GM23248 (cell line): ENCODE results near the gene PPP1R12B. TPM values are rescaled to one million over a fixed set of nuclear protein-coding genes. Genes with fewer than 3 reads are reported as not detected.
"Not testable (repeated sequence)": the region's sequence is repeated elsewhere in the genome, so short reads cannot be mapped to it uniquely, and the experiment has no call there.

ENCODE experiments used
- DNase-seq: peaks from one replicate; pipeline ENCODE4 v3.0.0-alpha.2; 2015
- H2AFZ ChIP-seq: fragments of 200-600 bp; sonication (generic); 2 replicates; pipeline ENCODE4 v1.6.1; 2016; ENCODE audit warnings: antibody characterized with exemption
- H3F3A ChIP-seq: fragments of 200-600 bp; sonication (generic); 2 replicates; pipeline ENCODE4 v1.6.1; 2016; ENCODE audit warnings: mild to moderate bottlenecking, antibody characterized with exemption, mixed run types; ENCODE audit not compliant: insufficient read depth
- H3K27ac ChIP-seq: fragments of 200-600 bp; sonication (generic); 2 replicates; pipeline ENCODE4 v1.5.1; 2016; ENCODE audit warnings: mild to moderate bottlenecking
- H3K27me3 ChIP-seq: fragments of 200-600 bp; sonication (generic); replicated peaks from 2 replicates; pipeline ENCODE4 v1.6.1; 2016; ENCODE audit warnings: mild to moderate bottlenecking; ENCODE audit not compliant: insufficient read depth
- H3K36me3 ChIP-seq: fragments of 200-600 bp; sonication (generic); 2 replicates; pipeline ENCODE4 v1.6.1; 2016; ENCODE audit warnings: low read depth, mild to moderate bottlenecking
- H3K4me1 ChIP-seq: fragments of 200-600 bp; sonication (generic); 2 replicates; pipeline ENCODE4 v1.6.1; 2016; ENCODE audit warnings: mild to moderate bottlenecking; ENCODE audit not compliant: insufficient read depth
- H3K4me2 ChIP-seq: fragments of 200-600 bp; sonication (generic); one replicate; pipeline ENCODE4 v1.6.1; 2016; ENCODE audit warnings: mild to moderate bottlenecking; ENCODE audit not compliant: unreplicated experiment
- H3K4me3 ChIP-seq: fragments of 200-600 bp; sonication (generic); 2 replicates; pipeline ENCODE4 v1.5.1; 2016; ENCODE audit warnings: mild to moderate bottlenecking
- H3K79me2 ChIP-seq: fragments of 200-600 bp; sonication (generic); 2 replicates; pipeline ENCODE4 v1.6.1; 2016; ENCODE audit warnings: mild to moderate bottlenecking; ENCODE audit not compliant: insufficient read depth
- H3K9ac ChIP-seq: fragments of 200-600 bp; sonication (generic); 2 replicates; pipeline ENCODE4 v1.6.1; 2016; ENCODE audit warnings: mild to moderate bottlenecking
- H3K9me2 ChIP-seq: fragments of 200-600 bp; sonication (generic); 2 replicates; pipeline ENCODE4 v1.6.1; 2016; ENCODE audit warnings: mixed run types, mild to moderate bottlenecking, moderate library complexity; ENCODE audit not compliant: insufficient read depth
- H3K9me3 ChIP-seq: fragments of 200-600 bp; sonication (generic); one replicate; pipeline ENCODE4 v1.6.1; 2017; ENCODE audit warnings: low read depth
- H4K20me1 ChIP-seq: fragments of 200-600 bp; sonication (generic); 2 replicates; pipeline ENCODE4 v1.6.0; 2016; ENCODE audit not compliant: insufficient read depth
- EZH2 ChIP-seq: fragments of 200-600 bp; sonication (generic); IDR thresholded peaks from 2 replicates; pipeline ENCODE4 v1.6.1; 2018; ENCODE audit warnings: antibody characterized with exemption, mild to moderate bottlenecking; ENCODE audit not compliant: insufficient read depth, poor library complexity, severe bottlenecking
- EZH2phosphoT487 ChIP-seq: fragments of 200-600 bp; sonication (generic); IDR thresholded peaks from 2 replicates; pipeline ENCODE4 v1.6.1; 2018; ENCODE audit warnings: antibody characterized with exemption, moderate library complexity, mild to moderate bottlenecking, low read depth; ENCODE audit not compliant: insufficient read depth
- WGBS, 2 experiments: methylation state at CpG; one replicate each; pipeline ENCODE4 v1.1.6; 2015 to 2017; ENCODE audit warnings: low lambda C conversion rate in 2 of 2, low coverage in 1 of 2; ENCODE audit errors: missing lambda C conversion rate in 2 of 2; 5-methylcytosine and 5-hydroxymethylcytosine counted together
- in situ Hi-C: fragments of 300-500 bp; cut with MboI; formaldehyde crosslinking; loops from 2 replicates; pipeline ENCODE4 v1.15.0; 2020
- polyA plus RNA-seq: library from polyadenylated mRNA; unstranded; fragments of >200 nt; fragmentation: Nextera tagmentation; extraction: Ambion mirVana; gene quantifications from 2 replicates; pipeline ENCODE4 v1.2.1, GENCODE V29; 2016
- total RNA-seq: library from RNA; depleted of rRNA; stranded (reverse); fragments of >200 nt; shearing (Covaris generic); gene quantifications from 2 replicates; pipeline ENCODE4 v1.2.3, GENCODE V29; 2014

Gene PPP1R12B
- total and polyA plus RNA-seq, 2 experiments from 2014 or later = 3.6 to 14.6 TPM

GRCh38 chr1:202624781-202625108, 276.2 kb downstream of the PPP1R12B start:
- in situ Hi-C loops = no loop called here
- no peaks in the 10 kb centered on the region for H3K27me3 ChIP-seq
- H3K4me3 ChIP-seq = no peak overlapping the region
- H3K36me3 ChIP-seq = no peaks in the 10 kb centered on the region
- no peak for DNase-seq
- 0 out of 2 replicates have a peak, but pooled peaks cover 3% of the 10 kb centered on the region for H3K4me1 ChIP-seq
- WGBS, 2 experiments = 77 to 78% methylated on average over 1 of the region's 1 CpG
- TF ChIP-seq EZH2 (no peak), EZH2phosphoT487 (no peak)
- H3F3A ChIP-seq = no peaks in the 10 kb centered on the region
- H3K79me2 ChIP-seq = no peaks in the 10 kb centered on the region
- no peak overlapping the region for H3K4me2 ChIP-seq
- H3K9ac ChIP-seq = no peak overlapping the region
- H4K20me1 ChIP-seq = no peaks in the 10 kb centered on the region
- no peaks in the 10 kb centered on the region for H3K9me3 ChIP-seq
- H2AFZ ChIP-seq = no peak overlapping the region
- H3K9me2 ChIP-seq = no peaks in the 10 kb centered on the region
- no peak overlapping the region for H3K27ac ChIP-seq

- TF ChIP-seq EZH2phosphoT487 (no peak), EZH2 (no peak)
These were observed 277.2 kb downstream of the PPP1R12B start for GRCh38 chr1:202625416-202626360.

GRCh38 chr1:202627036-202627435, 278.5 kb downstream of the PPP1R12B start:
- not testable (repeated sequence) for H3K27ac ChIP-seq

More at GRCh38 chr1:202625416-202626360, 277.2 kb downstream of the PPP1R12B start:
- 14 to 17% methylated on average over 22 to 28 of the region's 28 CpGs for WGBS, 2 experiments
- no peak overlapping the region for H3K27ac ChIP-seq
- no peaks in the 10 kb centered on the region for H3K9me2 ChIP-seq
- H4K20me1 ChIP-seq = no peaks in the 10 kb centered on the region
- H3K36me3 ChIP-seq = no peaks in the 10 kb centered on the region
- no peak overlapping the region for H3K4me2 ChIP-seq
- H3K9ac ChIP-seq = no peak overlapping the region
- peak; percentile 85 for DNase-seq
- H3K4me3 ChIP-seq = no peak overlapping the region
- no peaks in the 10 kb centered on the region for H3K9me3 ChIP-seq
- no peak overlapping the region for H2AFZ ChIP-seq
- no peaks in the 10 kb centered on the region for H3F3A ChIP-seq
- H3K4me1 ChIP-seq = 0 out of 2 replicates have a peak, but pooled peaks cover 3% of the 10 kb centered on the region
- in situ Hi-C loops = no loop called here
- no peaks in the 10 kb centered on the region for H3K79me2 ChIP-seq
- 0 out of 2 replicates have a peak, but pooled peaks cover 4% of the 10 kb centered on the region for H3K27me3 ChIP-seq

GRCh38 chr1:202627841-202628565, 279.5 kb downstream of the PPP1R12B start:
- no peak overlapping the region for H3K9ac ChIP-seq
- 0 out of 2 replicates have a peak, but pooled peaks cover 5% of the 10 kb centered on the region for H3K27me3 ChIP-seq
- H3K27ac ChIP-seq = no peak overlapping the region
- H3K79me2 ChIP-seq = no peaks in the 10 kb centered on the region
- TF ChIP-seq EZH2 (no peak), EZH2phosphoT487 (no peak)
- H2AFZ ChIP-seq = no peak overlapping the region
- H3K9me2 ChIP-seq = no peaks in the 10 kb centered on the region
- H3K4me2 ChIP-seq = no peak overlapping the region
- no peak for DNase-seq
- in situ Hi-C loops = no loop called here
- H3K4me3 ChIP-seq = no peak overlapping the region
- H3K9me3 ChIP-seq = no peaks in the 10 kb centered on the region
- H3F3A ChIP-seq = no peaks in the 10 kb centered on the region
- WGBS, 2 experiments = 72 to 76% methylated on average over 12 to 13 of the region's 13 CpGs
- 0 out of 2 replicates have a peak, but pooled peaks cover 3% of the 10 kb centered on the region for H3K4me1 ChIP-seq
- H4K20me1 ChIP-seq = no peaks in the 10 kb centered on the region
- no peaks in the 10 kb centered on the region for H3K36me3 ChIP-seq

More at GRCh38 chr1:202627036-202627435, 278.5 kb downstream of the PPP1R12B start:
- H3K9me2 ChIP-seq, H3F3A ChIP-seq, H3K4me2 ChIP-seq, H3K79me2 ChIP-seq, H3K9me3 ChIP-seq, H4K20me1 ChIP-seq, H3K27me3 ChIP-seq, H3K4me1 ChIP-seq, H2AFZ ChIP-seq, H3K36me3 ChIP-seq, DNase-seq, H3K4me3 ChIP-seq, in situ Hi-C loops, H3K9ac ChIP-seq: not testable (repeated sequence)
- WGBS, 2 experiments = 57 to 65% methylated on average over 7 of the region's 7 CpGs
